ENCODE data around the gene MYL10.
"Not testable (repeated sequence)": the region's sequence is repeated elsewhere in the genome, so short reads cannot be mapped to it uniquely, and the experiment has no call there.

Gene MYL10

GRCh38 chr7:101650579-101651081, 21.5 kb upstream of the MYL10 start:
- no peak for DNase-seq (ENCODE audit: low read depth)

DNA sequence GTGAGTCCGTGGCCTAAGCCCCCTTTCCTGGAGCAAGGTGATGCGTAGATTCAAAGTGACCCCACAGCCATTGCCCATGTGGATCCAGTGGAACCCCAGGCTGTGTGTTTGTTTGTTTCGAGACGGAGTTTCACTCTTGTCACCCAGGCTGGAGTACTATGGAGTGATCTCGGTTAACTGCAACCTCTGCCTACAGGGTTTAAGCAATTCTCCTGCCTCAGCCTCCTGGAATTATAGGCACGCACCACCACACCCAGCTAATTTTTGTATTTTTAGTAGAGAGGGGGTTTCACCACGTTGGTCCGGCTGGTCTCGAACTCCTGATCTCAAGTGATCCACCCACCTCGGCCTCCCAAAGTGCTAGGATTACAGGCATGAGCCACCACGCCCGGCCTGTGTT, 18.8 kb upstream of the MYL10 start:
- not testable (repeated sequence) for DNase-seq (ENCODE audit: low read depth)

DNA sequence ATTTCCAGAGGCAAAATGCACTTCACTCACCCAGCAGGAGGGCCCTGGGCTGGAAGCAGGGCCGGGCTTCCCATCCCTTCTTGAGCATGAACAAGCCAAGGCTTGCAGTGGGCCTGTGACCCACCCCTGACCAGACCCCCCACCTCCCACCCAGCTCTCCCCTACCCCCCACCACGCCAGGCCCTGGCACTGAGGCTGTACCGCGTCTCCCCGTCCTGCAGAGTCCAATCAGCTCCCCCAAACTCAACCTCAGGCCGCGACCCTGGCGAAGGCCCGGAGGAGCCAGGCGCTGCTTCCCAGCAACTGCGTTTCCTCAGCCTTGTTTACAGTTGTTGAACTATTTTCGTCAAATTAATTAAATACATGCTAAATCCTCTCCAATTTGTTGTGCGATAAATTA, 16.9 kb upstream of the MYL10 start:
- no peak for DNase-seq (ENCODE audit: low read depth)

- DNase-seq (ENCODE audit: low read depth): no peak
These were observed 15.8 kb upstream of the MYL10 start for GRCh38 chr7:101644879-101645278.

DNA sequence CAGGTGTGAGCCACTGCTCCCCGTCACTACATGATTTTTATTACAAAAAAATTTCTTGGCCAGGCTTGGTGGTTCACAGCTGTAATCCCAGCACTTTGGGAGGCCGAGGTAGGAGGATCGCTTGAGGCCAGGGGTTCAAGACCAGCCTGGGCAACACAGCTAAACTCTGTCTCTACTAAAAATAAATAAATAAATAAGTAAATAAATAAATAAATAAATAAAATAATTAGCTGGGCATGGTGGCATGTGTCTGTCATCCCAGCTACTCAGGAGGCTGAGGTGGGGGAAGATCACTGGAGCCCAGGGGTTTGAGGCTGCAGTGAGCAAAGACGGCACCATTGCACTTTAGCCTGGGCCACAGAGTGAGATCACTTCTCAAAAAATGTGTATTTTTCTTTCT, 10.0 kb upstream of the MYL10 start:
- DNase-seq (ENCODE audit: low read depth): not testable (repeated sequence)

- no peak for DNase-seq (ENCODE audit: low read depth)
These were observed 7.9 kb upstream of the MYL10 start for GRCh38 chr7:101636822-101637623.

- no peak for DNase-seq (ENCODE audit: low read depth)
These were observed 6.4 kb upstream of the MYL10 start for GRCh38 chr7:101635484-101635883.

DNA sequence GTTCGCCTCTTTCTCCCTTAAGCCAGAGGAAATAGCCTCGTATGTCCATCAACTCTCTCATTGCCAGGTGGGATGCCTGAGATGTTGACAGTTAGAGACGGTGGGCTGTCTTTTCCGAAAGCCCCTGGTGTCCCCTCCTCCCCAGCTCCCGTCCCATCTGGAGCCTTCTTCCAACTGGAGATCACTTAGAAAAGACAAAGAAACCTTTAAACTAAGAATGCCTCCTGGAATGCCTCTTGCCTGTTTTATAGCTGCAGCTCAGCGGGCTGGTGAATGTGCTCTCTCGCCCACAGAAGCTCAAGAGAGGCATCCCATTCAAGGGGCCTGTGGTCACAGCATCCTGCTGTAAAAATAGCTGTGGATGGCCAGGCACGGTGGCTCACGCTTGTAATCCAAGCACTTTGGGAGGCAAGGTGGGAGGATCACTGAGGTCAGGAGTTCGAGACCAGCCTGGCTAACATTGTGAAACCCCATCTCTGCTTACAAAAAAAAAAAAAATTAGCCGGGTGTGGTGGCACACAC, 5.2 kb upstream of the MYL10 start:
- DNase-seq (ENCODE audit: low read depth): no peak

DNA sequence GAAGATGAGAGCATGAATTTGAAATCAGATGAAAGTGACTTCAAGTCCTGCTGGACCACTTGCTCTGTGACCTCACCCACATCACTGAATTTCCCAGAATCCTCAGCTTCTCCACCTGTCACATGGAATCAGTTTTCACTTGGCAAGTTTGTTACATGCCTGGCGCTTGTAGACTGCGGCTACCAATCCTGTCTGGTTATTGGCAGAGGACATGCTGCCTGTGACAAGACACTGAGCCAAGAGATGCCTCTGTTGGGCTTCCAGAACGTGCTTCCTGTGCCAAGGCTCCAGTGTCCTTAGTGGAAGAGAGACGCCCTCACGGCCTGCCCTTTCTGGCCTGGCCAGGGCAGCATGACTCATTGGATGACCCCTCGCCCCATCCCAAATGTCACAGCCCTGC, 4.4 kb upstream of the MYL10 start:
- DNase-seq (ENCODE audit: low read depth): no peak

- no peak for DNase-seq (ENCODE audit: low read depth)
These were observed 3.5 kb upstream of the MYL10 start for GRCh38 chr7:101632641-101633040.

GRCh38 chr7:101631224-101631714, 2.2 kb upstream of the MYL10 start:
- no peak for DNase-seq (ENCODE audit: low read depth)

DNA sequence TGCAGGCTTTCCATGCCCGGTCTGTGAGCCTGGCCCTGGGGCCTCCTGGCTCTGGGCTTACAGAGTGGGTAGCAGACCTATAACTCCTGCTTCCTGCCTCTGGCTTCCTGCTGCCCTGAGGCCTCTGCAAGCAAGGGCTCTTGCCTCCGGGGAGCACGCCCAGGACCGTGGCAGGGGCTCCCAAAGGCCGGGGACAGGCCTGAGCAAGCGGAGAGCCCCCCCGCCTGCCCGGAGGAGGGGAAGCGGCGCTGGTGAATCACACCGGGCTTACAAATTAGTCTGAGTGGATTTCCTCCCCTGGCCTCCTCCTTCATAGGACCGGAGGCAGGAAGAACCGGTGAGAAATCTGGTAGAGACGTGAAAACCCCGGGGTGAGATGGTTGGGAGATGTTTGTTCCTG, 1.5 kb upstream of the MYL10 start:
- DNase-seq (ENCODE audit: low read depth): no peak

DNA sequence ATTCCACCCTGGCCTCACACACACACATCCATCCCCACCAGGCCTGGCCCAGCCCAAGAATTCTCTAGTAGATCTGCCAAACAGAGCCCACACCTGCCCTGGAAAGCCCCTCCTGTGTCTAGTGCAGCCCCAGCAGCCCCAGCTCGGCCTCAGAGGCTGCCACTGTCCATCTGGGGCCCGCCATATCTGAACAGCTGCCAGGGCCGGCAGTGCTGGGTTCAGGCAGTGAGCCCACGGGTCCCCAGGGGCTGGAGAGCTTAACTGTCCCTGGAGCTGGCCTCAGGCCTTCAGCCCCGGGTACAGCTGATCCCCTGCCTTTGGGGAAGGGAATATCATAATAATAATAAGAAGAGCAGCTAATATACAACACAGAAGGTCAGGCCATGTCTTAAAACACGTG, 574 bp downstream of the MYL10 start:
- DNase-seq (ENCODE audit: low read depth): no peak

- DNase-seq (ENCODE audit: low read depth): no peak
These were observed 2.3 kb downstream of the MYL10 start for GRCh38 chr7:101626758-101627157.

DNA sequence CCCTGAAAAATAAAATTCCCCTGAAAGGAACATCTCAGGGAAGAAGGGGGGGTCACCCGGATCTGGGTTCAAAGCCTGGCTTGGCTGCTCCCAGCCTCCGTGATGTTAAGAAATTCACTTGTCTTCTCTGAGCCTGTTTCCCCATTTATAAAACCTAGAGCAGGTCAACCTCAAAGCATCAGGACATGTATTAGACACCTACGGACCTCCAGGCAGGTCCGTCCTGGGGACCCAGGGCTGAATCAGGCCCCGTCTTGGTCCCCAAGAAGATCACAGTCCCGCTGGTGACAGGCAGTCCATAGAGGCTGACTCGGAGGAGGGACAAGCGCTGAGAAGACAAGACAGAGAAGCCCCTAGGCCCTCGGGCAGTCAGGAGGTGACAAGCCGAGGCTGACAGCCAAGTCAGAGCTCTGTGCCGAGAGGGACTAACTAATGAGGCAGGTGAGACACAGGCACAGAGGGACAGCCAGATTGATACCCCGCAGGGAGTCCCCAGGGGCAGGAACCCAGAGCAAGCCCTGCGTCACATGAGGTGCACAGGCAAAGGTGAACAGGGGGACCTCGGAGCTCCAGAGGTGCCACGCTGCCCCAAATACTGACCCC, 2.9 kb downstream of the MYL10 start:
- no peak for DNase-seq (ENCODE audit: low read depth)

GRCh38 chr7:101625031-101625791, 3.9 kb downstream of the MYL10 start:
- DNase-seq (ENCODE audit: low read depth): no peak

GRCh38 chr7:101624246-101625001, 4.7 kb downstream of the MYL10 start:
- DNase-seq (ENCODE audit: low read depth): no peak

- no peak for DNase-seq (ENCODE audit: low read depth)
These were observed 6.4 kb downstream of the MYL10 start for GRCh38 chr7:101622609-101623173.

- no peak for DNase-seq (ENCODE audit: low read depth)
These were observed 8.1 kb downstream of the MYL10 start for GRCh38 chr7:101620991-101621390.

GRCh38 chr7:101620395-101620794, 8.7 kb downstream of the MYL10 start:
- DNase-seq (ENCODE audit: low read depth): no peak

DNA sequence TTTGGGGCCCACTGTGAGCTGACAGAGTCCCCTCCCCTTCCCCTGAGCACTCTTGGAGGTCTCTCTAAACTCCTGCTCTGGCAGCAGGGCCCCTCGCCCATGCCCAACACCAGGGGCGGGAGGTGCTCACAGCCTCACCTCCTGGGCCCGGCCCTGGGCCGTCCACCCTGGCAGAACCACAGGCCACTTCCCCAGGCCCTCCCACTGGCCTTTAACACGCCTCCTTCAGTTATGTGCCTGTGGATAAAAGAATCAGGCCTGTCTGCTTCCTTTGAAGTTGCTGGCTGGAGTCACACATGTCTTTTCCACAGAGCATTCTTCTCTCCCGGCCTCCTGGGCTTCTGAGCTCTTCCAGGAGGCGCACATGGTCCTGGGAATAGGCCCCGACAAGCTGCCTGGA, 10.2 kb downstream of the MYL10 start:
- DNase-seq (ENCODE audit: low read depth): no peak

Data from stimulated activated CD8-positive, alpha-beta memory T cell treated with anti-CD3 and anti-CD28 coated beads, Interleukin-7, amount 100 ng/mL, for 24 hours (primary cell).